Endodermal cell (in vitro differentiated cells): Measurements from ENCODE around the gene RCC1. TPM values are rescaled to one million over a fixed set of nuclear protein-coding genes. Genes with fewer than 3 reads are reported as not detected.

ENCODE experiments used
- total RNA-seq, 2 donors: library from RNA; stranded (reverse); fragmentation: NEBNext Ultra II Directional in 1 of 2; extraction: Animal tissue kit (Norgen Biotek cat#: 25700) in 1 of 2; gene quantifications; 2 replicates in 1 of 2; 3 replicates in 1 of 2; pipeline ENCODE4 v1.2.1, GENCODE V29; 2021

RCC1 gene
- total RNA-seq, 2 donors from 2014 or later: 55.4 to 65.3 TPM

Other genes starting within 250 kb of the RCC1 start
- gene SESN2, start 246.5 kb upstream of the RCC1 start, total RNA-seq: 10 to 100 TPM; 12.3 to 15.2 TPM
- 10 to 100 TPM; 15.5 to 18.4 TPM for gene MED18, start 177.0 kb upstream of the RCC1 start, total RNA-seq
- 10 to 100 TPM; 49.9 to 65.0 TPM for gene PHACTR4, start 136.3 kb upstream of the RCC1 start, total RNA-seq
- gene TRNAU1AP, start 47.0 kb downstream of the RCC1 start, total RNA-seq: 10 to 100 TPM; 49.6 to 53.7 TPM
- gene RAB42, start 86.2 kb downstream of the RCC1 start, total RNA-seq: 1 to 10 TPM; 2.1 to 3.0 TPM
- gene TAF12, start 137.0 kb downstream of the RCC1 start, total RNA-seq: 10 to 100 TPM; 29.3 to 39.5 TPM
- not detected for gene RNU11, start 142.6 kb downstream of the RCC1 start, total RNA-seq
- 10 to 100 TPM; 24.6 to 29.2 TPM for gene GMEB1, start 162.7 kb downstream of the RCC1 start, total RNA-seq
- gene YTHDF2, start 230.9 kb downstream of the RCC1 start, total RNA-seq: 100 to 1,000 TPM; 113 to 116 TPM